K562 (cell line): ENCODE measurements around the gene SEPHS1. TPM values are rescaled to one million over a fixed set of nuclear protein-coding genes. Genes with fewer than 3 reads are reported as not detected.

Source experiments
- ATAC-seq: fragments of 200-7000 bp; cut with Tn5 transposase; 3 replicates; pipeline ENCODE4 v1.9.1; 2020; ENCODE audit warnings: moderate library complexity
- BruUV-seq: library from RNA; stranded (reverse); fragments of 400-500 nt; replicated peaks from 2 replicates; lab custom pipeline; 2021; lab: Mats Ljungman, UMichigan
- CTCF ChIA-PET: fragments of 300-600 bp; formaldehyde crosslinking; extraction: SDS; loops from one replicate; lab custom pipeline; 2021; ENCODE audit warnings: low intra/inter-chr PET ratio; lab: Yijun Ruan, JAX
- POLR2A ChIA-PET: fragments of 300-600, 350-650 bp; sonication (Branson Sonifier 250); formaldehyde crosslinking; extraction: SDS; loops from one replicate; lab custom pipeline; 2021; ENCODE audit warnings: antibody characterized with exemption, inconsistent platforms; lab: Yijun Ruan, JAX
- DNase-seq, 4 experiments: peaks; one replicate each; pipeline versions ENCODE4 v3.0.0 to v3.0.0-alpha.2; 2011 to 2018; ENCODE audit warnings: low spot score in 3 of 4, mixed read lengths in 3 of 4; ENCODE audit errors: extremely low read depth in 1 of 4
- FAIRE-seq: peaks from 2 replicates; lab custom pipeline; 2011; peaks lifted over from hg19 to GRCh38; lab: Jason Lieb, UNC
- H2AFZ ChIP-seq: 2 replicates; pipeline ENCODE4 v1.6.0; 2011; ENCODE audit warnings: low read depth, low read length, control low read depth, inconsistent platforms
- H3K27ac ChIP-seq: fragments of 200-600 bp; 3 replicates; pipeline ENCODE4 v1.8.0; 2011; ENCODE audit warnings: low read depth, mild to moderate bottlenecking, control low read depth, inconsistent platforms, low read length, moderate library complexity, mixed read lengths; ENCODE audit errors: extremely low read depth
- H3K27me3 ChIP-seq, 2 experiments: fragments of 300-600 bp in 1 of 2; 2 replicates in 1 of 2; 3 replicates in 1 of 2; pipeline versions ENCODE4 v1.6.0 to v1.8.0; 2011; ENCODE audit warnings: inconsistent platforms in 2 of 2, low read length in 2 of 2, mild to moderate bottlenecking in 1 of 2, mixed read lengths in 1 of 2, moderate library complexity in 1 of 2; ENCODE audit not compliant: control insufficient read depth in 2 of 2, insufficient read depth in 2 of 2
- H3K36me3 ChIP-seq: fragments of 300-600 bp; 3 replicates; pipeline ENCODE4 v1.8.0; 2011; ENCODE audit warnings: mild to moderate bottlenecking, low read length, inconsistent platforms; ENCODE audit not compliant: control insufficient read depth, insufficient read depth
- H3K4me1 ChIP-seq, 2 experiments: fragments of 200-600 bp in 1 of 2; replicated peaks in 1 of 2; 2 replicates in 1 of 2; 3 replicates in 1 of 2; pipeline versions ENCODE4 v1.5.1 to v1.8.0; 2011; ENCODE audit warnings: inconsistent platforms in 2 of 2, low read length in 2 of 2, mild to moderate bottlenecking in 1 of 2, mixed read lengths in 1 of 2, moderate library complexity in 1 of 2; ENCODE audit not compliant: control insufficient read depth in 2 of 2, insufficient read depth in 2 of 2
- H3K4me2 ChIP-seq: 2 replicates; pipeline ENCODE4 v1.6.1; 2011; ENCODE audit warnings: low read length, control low read depth, inconsistent platforms, mixed read lengths; ENCODE audit not compliant: insufficient read depth
- H3K4me3 ChIP-seq: fragments of 200-600 bp; sonication (generic), shearing (Covaris generic); 2 replicates; pipeline ENCODE4 v1.5.1; 2016; ENCODE audit warnings: control low read depth, inconsistent platforms
- H3K79me2 ChIP-seq: fragments of 200-600 bp; 3 replicates; pipeline ENCODE4 v1.8.0; 2011; ENCODE audit warnings: low read length, inconsistent platforms; ENCODE audit not compliant: control insufficient read depth, insufficient read depth
- H3K9ac ChIP-seq, 2 experiments: 2 replicates each; pipeline versions ENCODE4 v1.6.0 to v1.6.1; 2011; ENCODE audit warnings: low read depth in 2 of 2, low read length in 2 of 2, control low read depth in 1 of 2, inconsistent platforms in 1 of 2, mild to moderate bottlenecking in 1 of 2, mixed read lengths in 1 of 2; ENCODE audit not compliant: insufficient read depth in 1 of 2
- H3K9me1 ChIP-seq: one replicate; pipeline ENCODE4 v1.6.0; 2011; ENCODE audit warnings: inconsistent platforms, mild to moderate bottlenecking, low read length, moderate library complexity; ENCODE audit not compliant: control insufficient read depth, insufficient read depth
- H3K9me3 ChIP-seq: replicated peaks from 2 replicates; pipeline ENCODE4 v1.5.1; 2011; ENCODE audit warnings: low read depth, low read length, inconsistent platforms; ENCODE audit not compliant: control insufficient read depth, insufficient read depth
- H4K20me1 ChIP-seq: replicated peaks from 2 replicates; pipeline ENCODE4 v1.6.1; 2011; ENCODE audit warnings: low read length, inconsistent platforms, mixed read lengths; ENCODE audit not compliant: control insufficient read depth, insufficient read depth
- ESRRA ChIP-seq: fragments of 450-650 bp; IDR thresholded peaks from 2 replicates; pipeline ENCODE4 v1.6.1; 2014; ENCODE audit warnings: low read depth, mild to moderate bottlenecking, moderate library complexity, borderline replicate concordance
- FOXM1 ChIP-seq, 2 experiments: fragments of 450-650 bp in 1 of 2; sonication (generic) in 1 of 2; formaldehyde crosslinking in 1 of 2; IDR thresholded peaks; 2 replicates each; pipeline versions ENCODE4 v1.6.1 to v1.9.0; 2017 to 2022; ENCODE audit warnings: low read depth in 2 of 2, mild to moderate bottlenecking in 2 of 2, missing genetic modification reagents in 1 of 2, moderate library complexity in 1 of 2
- HCFC1 ChIP-seq: IDR thresholded peaks from 2 replicates; pipeline ENCODE4 v1.6.1; 2012; ENCODE audit warnings: low read depth, low read length, improper control_type of control experiment
- MCM5 ChIP-seq: fragments of 450-650 bp; IDR thresholded peaks from 2 replicates; pipeline ENCODE4 v1.6.1; 2016; ENCODE audit warnings: low read depth
- MEF2D ChIP-seq: conservative IDR thresholded peaks from 2 replicates; pipeline ENCODE4 v1.6.1; 2016; ENCODE audit warnings: low read depth, missing genetic modification characterization, missing compliant biosample characterization
- NCOR1 ChIP-seq: fragments of 450-650 bp; IDR thresholded peaks from 2 replicates; pipeline ENCODE4 v1.6.1; 2016; ENCODE audit warnings: mild to moderate bottlenecking, moderate library complexity
- RBM17 ChIP-seq: fragments of 200-400 bp; formaldehyde crosslinking; IDR thresholded peaks from 2 replicates; pipeline ENCODE4 v1.6.1; 2017; ENCODE audit warnings: low read depth, mild to moderate bottlenecking, low read length, borderline replicate concordance
- ZBTB43 ChIP-seq: sonication (generic); formaldehyde crosslinking; IDR thresholded peaks from 2 replicates; pipeline ENCODE4 v1.8.0; 2023; ENCODE audit warnings: mild to moderate bottlenecking, missing genetic modification reagents
- ZKSCAN8 ChIP-seq: fragments of 200-800 bp; sonication (Bioruptor generic); IDR thresholded peaks from 2 replicates; pipeline ENCODE4 v1.6.1; 2016; ENCODE audit warnings: missing genetic modification characterization, missing compliant biosample characterization
- ZNF143 ChIP-seq: sonication (generic); formaldehyde crosslinking; IDR thresholded peaks from 2 replicates; pipeline ENCODE4 v1.9.0; 2022; ENCODE audit warnings: mild to moderate bottlenecking, missing genetic modification reagents
- ZNF79 ChIP-seq: fragments of 250-450 bp; sonication (Bioruptor Pico); IDR thresholded peaks from 2 replicates; pipeline ENCODE4 v1.4.0; 2020; ENCODE audit warnings: low read depth, mild to moderate bottlenecking, moderate library complexity
- ZNF830 ChIP-seq: fragments of 250-450 bp; sonication (Bioruptor Pico); IDR thresholded peaks from 2 replicates; pipeline ENCODE4 v1.5.0; 2021; ENCODE audit warnings: mild to moderate bottlenecking
- WGBS: fragments of 100-300 bp; shearing (Covaris generic); methylation state at CpG from one replicate; pipeline ENCODE4 v1.1.6; 2016; ENCODE audit warnings: low coverage, mixed read lengths; ENCODE audit not compliant: insufficient coverage; ENCODE audit errors: missing lambda C conversion rate; 5-methylcytosine and 5-hydroxymethylcytosine counted together
- in situ Hi-C: fragments of 300-500 bp; cut with MboI; formaldehyde crosslinking; loops from 4 replicates; pipeline ENCODE4 v1.15.0; 2018; ENCODE audit warnings: inconsistent platforms, mixed read lengths
- intact Hi-C: fragments of 100-400 bp; cut with micrococcal nuclease; formaldehyde crosslinking; loops from 2 replicates; pipeline ENCODE4 v1.14.2; 2022
- polyA plus RNA-seq, 8 experiments: library from polyadenylated mRNA; depleted of rRNA in 4 of 8; stranded (reverse) in 5 of 8; unstranded in 3 of 8; fragments of >200 nt; fragmentation: Nextera tagmentation in 2 of 8; fragmentation: Illumina TruSeq in 1 of 8; extraction: Ambion mirVana in 2 of 8; extraction: Trizol in 1 of 8; gene quantifications; 2 replicates each; pipeline versions ENCODE4 v1.2.1 to v1.2.3, GENCODE V29; 2011 to 2014; ENCODE audit warnings: inconsistent platforms in 1 of 8, missing spikeins in 1 of 8
- total RNA-seq, 7 experiments: library from RNA; depleted of rRNA in 6 of 7; stranded (reverse); fragments of >200 nt in 6 of 7; fragmentation: Illumina TruSeq in 2 of 7; extraction: Trizol in 2 of 7; gene quantifications; 2 replicates each; pipeline versions ENCODE4 v1.2.1 to v1.2.3, GENCODE V29; 2011 to 2021; ENCODE audit warnings: low replicate concordance in 1 of 7

SEPHS1 gene
- total and polyA plus RNA-seq, 9 of the 15 experiments (the other 6 are each of a cell fraction or from before 2014, with no cell fraction given), result 14.7 to 82.8 (median 41.8) TPM

GRCh38 chr10:13310518-13311176 lies 37.4 kb downstream of the SEPHS1 start:
- no peak overlapping the region for H2AFZ ChIP-seq
- DNase-seq, result no peak
- FAIRE-seq, result no peak
- no peaks in the 10 kb centered on the region; a peak in 1 of 5 replicates for H3K4me1 ChIP-seq
- ChIA-PET POLR2A (interaction anchor here (0.7 to 1.6 kb wide), 3 partner anchors 9 to 12 kb away, joined by 3 to 5 read pairs (median 3); partner anchors contain the start of gene PHYH), CTCF (no interaction called here)
- in situ Hi-C loops (no loop called here), intact Hi-C loops (no loop called here)
- no TSS peak for BruUV-seq
- WGBS, result 24% methylated on average over 7 of the region's 7 CpGs
- H3K9me1 ChIP-seq, result no peaks in the 10 kb centered on the region
- H3K79me2 ChIP-seq, result no peaks in the 10 kb centered on the region
- no peak overlapping the region for H3K4me3 ChIP-seq
- no peak overlapping the region for H3K27ac ChIP-seq
- H3K36me3 ChIP-seq, result no peaks in the 10 kb centered on the region
- H3K9ac ChIP-seq, result no peak overlapping the region
- no peaks in the 10 kb centered on the region for H3K27me3 ChIP-seq
- ATAC-seq, result peak; percentile 49
- no peak for TF ChIP-seq ZNF143 (CRISPR knock-in tag)
- no peak for TF ChIP-seq RBM17
- no peak for TF ChIP-seq ZNF830
- TF ChIP-seq ZKSCAN8 (CRISPR knock-in tag), result no peak
- no peak for TF ChIP-seq ESRRA
- TF ChIP-seq ZNF79 (CRISPR knock-in tag), result no peak
- TF ChIP-seq NCOR1, result no peak
- no peak for TF ChIP-seq MCM5
- TF ChIP-seq MEF2D (tag), result no peak
- TF ChIP-seq HCFC1, result no peak
- no peak for TF ChIP-seq ZBTB43
- no peak for TF ChIP-seq FOXM1 (IDR thresholded peaks at IDR 0.05; ENCODE audit: low read depth)
- no peak for TF ChIP-seq FOXM1 (CRISPR knock-in tag; IDR thresholded peaks at IDR 0.05; ENCODE audit: low read depth)
- no peaks in the 10 kb centered on the region for H3K9me3 ChIP-seq
- no peaks in the 10 kb centered on the region for H4K20me1 ChIP-seq
- no peak overlapping the region for H3K4me2 ChIP-seq
